Right lobe of liver (tissue), 6 donors: ENCODE results near the gene PTPN1. TPM values are rescaled to one million over a fixed set of nuclear protein-coding genes. Genes with fewer than 3 reads are reported as not detected.
A peak's percentile ranks its signal among the peaks of the same experiment; 100 is the strongest.

Experiments used
- ATAC-seq, 4 donors: fragments of 200-7000 bp; cut with Tn5 transposase; one replicate each; pipeline ENCODE4 v1.9.1; 2020; ENCODE audit warnings: mild to moderate bottlenecking in 4 of 4, moderate library complexity in 4 of 4
- DNase-seq, 3 donors: peaks; one replicate each; pipeline ENCODE4 v3.0.0-alpha.2; 2020
- H3K27ac ChIP-seq, 3 donors: fragments of 200-600 bp; one replicate each; pipeline ENCODE4 v1.8.0; 2022
- H3K27me3 ChIP-seq, 2 donors: fragments of 200-600 bp; one replicate each; pipeline ENCODE4 v1.8.0; 2022
- H3K36me3 ChIP-seq, 4 donors: fragments of 200-600 bp; sonication (generic) in 1 of 4; one replicate each; pipeline versions ENCODE4 v1.5.1 to v1.8.0; 2017 to 2022; ENCODE audit warnings: control low read depth in 1 of 4
- H3K4me1 ChIP-seq, 4 donors: fragments of 200-600 bp; sonication (generic) in 1 of 4; one replicate each; pipeline versions ENCODE4 v1.5.1 to v1.8.0; 2017 to 2022; ENCODE audit warnings: control low read depth in 1 of 4
- H3K4me3 ChIP-seq, 3 donors: fragments of 200-600 bp; one replicate each; pipeline ENCODE4 v1.8.0; 2022
- H3K9me3 ChIP-seq, 4 donors: fragments of 200-600 bp; sonication (generic) in 1 of 4; one replicate each; pipeline versions ENCODE4 v1.5.1 to v1.8.0; 2017 to 2022; ENCODE audit warnings: control low read depth in 1 of 4
- CTCF ChIP-seq, 4 donors: fragments of 200-600 bp in 3 of 4; fragments of 450-650 bp in 1 of 4; IDR thresholded peaks; one replicate each; pipeline versions ENCODE4 v1.5.1 to v1.8.0; 2016 to 2022; ENCODE audit warnings: antibody characterized with exemption in 4 of 4, mild to moderate bottlenecking in 2 of 4
- POLR2A ChIP-seq: fragments of 450-650 bp; IDR thresholded peaks from one replicate; pipeline ENCODE4 v1.6.1; 2017; ENCODE audit warnings: antibody characterized with exemption, mild to moderate bottlenecking
- WGBS: methylation state at CpG from one replicate; pipeline ENCODE4 v1.1.6; 2018; ENCODE audit warnings: low coverage, low lambda C conversion rate; ENCODE audit not compliant: insufficient coverage; ENCODE audit errors: missing lambda C conversion rate; 5-methylcytosine and 5-hydroxymethylcytosine counted together
- intact Hi-C, 2 donors: fragments of 100-400 bp; cut with DNase I; formaldehyde crosslinking; loops; one replicate each; pipeline versions ENCODE4 v1.11.2 to v1.14.1; 2022
- total RNA-seq, 6 experiments: library from RNA; depleted of rRNA in 2 of 6; stranded (reverse); fragments of >200 nt in 2 of 6; fragmentation: NEBNext Ultra II Directional in 3 of 6; extraction: Animal tissue kit (Norgen Biotek cat#: 25700) in 3 of 6; gene quantifications; one replicate each; pipeline versions ENCODE4 v1.1.0 to v1.2.4, GENCODE V29; 2016 to 2023
- donor health status: DM: no; HTN: yes; CAD: no.
- donor health status: DM: no; HTN: no; CAD: no.
- donor health status: DM: no; HTN: no; CAD: no.
- donor health status: DM: no; HTN: yes; CAD: no.
- donor health status: DM: no; HTN: yes; CAD: no.

PTPN1 gene
- total RNA-seq, 6 experiments from 2014 or later, result 9.5 to 14.9 (median 12.6) TPM

GRCh38 chr20:50577175-50578018, 67.2 kb downstream of the PTPN1 start:
- Histone ChIP-seq H3K36me3 (peaks cover 0 to 54% (median 23%) of the 10 kb centered on the region in 4 donors), H3K4me3 (no peak overlapping the region), H3K27ac (peak overlapping the region in 2 of 3 donors; percentile 34 to 59), H3K9me3 (no peaks in the 10 kb centered on the region), H3K4me1 (peaks cover 0 to 40% (median 12%) of the 10 kb centered on the region in 4 donors), H3K27me3 (no peaks in the 10 kb centered on the region)
- ATAC-seq (peak; percentile 62 to 63 (median 62)), DNase-seq (peak; percentile 83 to 93 (median 87))
- no peak for TF ChIP-seq POLR2A
- TF ChIP-seq CTCF (IDR thresholded peaks at IDR 0.05), result no peak
- intact Hi-C loops, result loop anchor here (5.0 to 10.0 kb wide), 3 partner anchors 63 to 385 kb away; partner anchors contain the start of genes CEBPB (in 1 of the 2) and PTPN1 (in 1 of the 2)
- 45% methylated on average over 7 of the region's 17 CpGs for WGBS

- 70% methylated on average over 11 of the region's 14 CpGs for WGBS
- peaks cover 0 to 34% (median 7%) of the 10 kb centered on the region in 4 donors for H3K4me1 ChIP-seq
- H3K36me3 ChIP-seq, result peaks cover 0 to 59% (median 27%) of the 10 kb centered on the region in 4 donors
- H3K27me3 ChIP-seq, result no peaks in the 10 kb centered on the region
- H3K9me3 ChIP-seq, result no peaks in the 10 kb centered on the region
- ATAC-seq (no peak), DNase-seq (no peak)
- H3K4me3 ChIP-seq, result no peak overlapping the region
- H3K27ac ChIP-seq, result no peak overlapping the region
- TF ChIP-seq CTCF (IDR thresholded peaks at IDR 0.05), result no peak
- no peak for TF ChIP-seq POLR2A
- intact Hi-C loops, result loop anchor here (5.0 to 10.0 kb wide), 3 partner anchors 63 to 386 kb away; partner anchors contain the start of genes CEBPB (in 1 of the 2) and PTPN1 (in 1 of the 2)
Measured at GRCh38 chr20:50578061-50578777, 68.0 kb downstream of the PTPN1 start.

GRCh38 chr20:50578778-50579165, 68.6 kb downstream of the PTPN1 start:
- H3K9me3 ChIP-seq, result no peaks in the 10 kb centered on the region
- H3K27me3 ChIP-seq, result no peaks in the 10 kb centered on the region
- DNase-seq (no peak), ATAC-seq (no peak)
- H3K27ac ChIP-seq, result no peak overlapping the region
- TF ChIP-seq POLR2A, result no peak
- TF ChIP-seq CTCF (IDR thresholded peaks at IDR 0.05), result no peak
- peaks cover 0 to 59% (median 30%) of the 10 kb centered on the region in 4 donors for H3K36me3 ChIP-seq
- intact Hi-C loops, result loop anchor here (5.0 to 10.0 kb wide), 3 partner anchors 64 to 386 kb away; partner anchors contain the start of genes CEBPB (in 1 of the 2) and PTPN1 (in 1 of the 2)
- no peak overlapping the region for H3K4me3 ChIP-seq
- peaks cover 0 to 28% (median 2%) of the 10 kb centered on the region in 4 donors for H3K4me1 ChIP-seq
- WGBS, result 90% methylated on average over 5 of the region's 5 CpGs

- Histone ChIP-seq H3K36me3 (peaks cover 0 to 61% (median 31%) of the 10 kb centered on the region in 4 donors), H3K27me3 (no peaks in the 10 kb centered on the region), H3K4me3 (no peak overlapping the region), H3K9me3 (no peaks in the 10 kb centered on the region), H3K4me1 (peaks cover 0 to 21% (median 0%) of the 10 kb centered on the region in 4 donors), H3K27ac (no peak overlapping the region)
- TF ChIP-seq CTCF (IDR thresholded peaks at IDR 0.05) (no peak), POLR2A (no peak)
- WGBS, result 0% methylated on average over 1 of the region's 10 CpGs
- intact Hi-C loops, result loop anchor here (5.0 to 10.0 kb wide), 3 partner anchors 65 to 387 kb away; partner anchors contain the start of genes CEBPB (in 1 of the 2) and PTPN1 (in 1 of the 2)
- DNase-seq (no peak), ATAC-seq (no peak)
Measured at GRCh38 chr20:50579511-50579910, 69.3 kb downstream of the PTPN1 start.
